Keratinocyte (primary cell): ENCODE data around the gene KRT3. TPM values are rescaled to one million over a fixed set of nuclear protein-coding genes. Genes with fewer than 3 reads are reported as not detected.

Experiments used
- DNase-seq: peaks from one replicate; pipeline ENCODE4 v3.0.0-alpha.2; 2011; ENCODE audit warnings: low read depth, missing footprints, low spot score
- FAIRE-seq: peaks from 2 replicates; lab custom pipeline; 2011; peaks lifted over from hg19 to GRCh38; lab: Jason Lieb, UNC
- H2AFZ ChIP-seq: 2 replicates; pipeline ENCODE4 v1.6.0; 2012; ENCODE audit warnings: low read length, control low read depth, inconsistent platforms; ENCODE audit not compliant: control insufficient read depth
- H3K27ac ChIP-seq: 2 replicates; pipeline ENCODE4 v1.5.1; 2011; ENCODE audit warnings: low read length; ENCODE audit not compliant: control insufficient read depth, insufficient read depth
- H3K27me3 ChIP-seq: 3 replicates; pipeline ENCODE4 v1.6.0; 2011; ENCODE audit warnings: low read length; ENCODE audit not compliant: control insufficient read depth, insufficient read depth; ENCODE audit errors: extremely low read depth
- H3K36me3 ChIP-seq, 2 experiments: 2 replicates in 1 of 2; 3 replicates in 1 of 2; pipeline ENCODE4 v1.5.1; 2011; ENCODE audit warnings: low read length in 2 of 2, mild to moderate bottlenecking in 1 of 2; ENCODE audit not compliant: control insufficient read depth in 2 of 2, insufficient read depth in 2 of 2; ENCODE audit errors: extremely low read depth in 1 of 2
- H3K4me1 ChIP-seq: 3 replicates; pipeline ENCODE4 v1.5.1; 2011; ENCODE audit warnings: low read length; ENCODE audit not compliant: control insufficient read depth, insufficient read depth; ENCODE audit errors: extremely low read depth
- H3K4me2 ChIP-seq: 3 replicates; pipeline ENCODE4 v1.6.0; 2011; ENCODE audit warnings: low read depth, low read length; ENCODE audit not compliant: control insufficient read depth, insufficient read depth; ENCODE audit errors: extremely low read depth
- H3K4me3 ChIP-seq, 3 experiments: fragments of 200-600 bp in 1 of 3; sonication (generic) in 1 of 3; 2 replicates in 2 of 3; 3 replicates in 1 of 3; pipeline ENCODE4 v1.5.1; 2011 to 2016; ENCODE audit warnings: low read length in 3 of 3, mild to moderate bottlenecking in 3 of 3, control low read depth in 2 of 3, inconsistent platforms in 1 of 3, low read depth in 1 of 3, mixed read lengths in 1 of 3, mixed run types in 1 of 3, moderate library complexity in 1 of 3; ENCODE audit not compliant: control insufficient read depth in 2 of 3, insufficient read depth in 2 of 3; ENCODE audit errors: extremely low read depth in 1 of 3
- H3K79me2 ChIP-seq: 2 replicates; pipeline ENCODE4 v1.6.0; 2012; ENCODE audit warnings: low read length; ENCODE audit not compliant: control insufficient read depth, insufficient read depth
- H3K9ac ChIP-seq: 3 replicates; pipeline ENCODE4 v1.6.0; 2011; ENCODE audit warnings: low read length; ENCODE audit not compliant: control insufficient read depth, insufficient read depth; ENCODE audit errors: extremely low read depth
- H3K9me1 ChIP-seq: 3 replicates; pipeline ENCODE4 v1.6.0; 2011; ENCODE audit warnings: low read length; ENCODE audit not compliant: control insufficient read depth, insufficient read depth; ENCODE audit errors: extremely low read depth
- H3K9me3 ChIP-seq: 2 replicates; pipeline ENCODE4 v1.5.1; 2012; ENCODE audit warnings: low read depth, low read length; ENCODE audit not compliant: control insufficient read depth
- H4K20me1 ChIP-seq: 3 replicates; pipeline ENCODE4 v1.6.0; 2011; ENCODE audit warnings: low read length; ENCODE audit not compliant: control insufficient read depth, insufficient read depth; ENCODE audit errors: extremely low read depth
- CTCF ChIP-seq, 3 experiments: IDR thresholded peaks in 1 of 3; conservative IDR thresholded peaks in 1 of 3; optimal IDR thresholded peaks in 1 of 3; 2 replicates in 2 of 3; 3 replicates in 1 of 3; pipeline versions ENCODE3 to v1.5.1; 2011; ENCODE audit warnings: low read length in 3 of 3, mild to moderate bottlenecking in 3 of 3, moderate library complexity in 2 of 3, control low read depth in 1 of 3, inconsistent platforms in 1 of 3; ENCODE audit not compliant: insufficient read depth in 2 of 3; ENCODE audit errors: extremely low read depth in 1 of 3
- EZH2 ChIP-seq: IDR thresholded peaks from one replicate; pipeline ENCODE4 v1.6.1; 2012; ENCODE audit warnings: inconsistent platforms, mild to moderate bottlenecking, low read length, moderate library complexity
- dilution Hi-C: fragments of 300-500 bp; cut with MboI; formaldehyde crosslinking; loops from one replicate; pipeline ENCODE4 v1.7.0; 2020; ENCODE audit warnings: low sequenced_read_pairs; ENCODE audit not compliant: extremely low pct_ligation_motif_present
- polyA plus RNA-seq, 5 experiments: library from polyadenylated mRNA; depleted of rRNA in 3 of 5; stranded (reverse) in 3 of 5; stranded (forward) in 1 of 5; unstranded in 1 of 5; fragments of >200 nt; gene quantifications; 1 replicate in 1 of 5; 2 replicates in 3 of 5; 3 replicates in 1 of 5; pipeline versions ENCODE4 v1.2.1 to v1.2.3, GENCODE V29; 2011 to 2012; ENCODE audit warnings: missing spikeins in 2 of 5, low read depth in 1 of 5, low replicate concordance in 1 of 5

The KRT3 gene
- polyA plus RNA-seq, 1 donor (not counting 4 experiments of a cell fraction or from before 2014, with no cell fraction given) = 0.29 TPM

- dilution Hi-C loops = no loop called here
These were observed 39.5 kb upstream of the KRT3 start for GRCh38 chr12:52835271-52836041.

GRCh38 chr12:52834727-52835001, 38.7 kb upstream of the KRT3 start:
- dilution Hi-C loops = no loop called here
- no peak for TF ChIP-seq CTCF (optimal IDR thresholded peaks at IDR 0.05 in 1 of 3, IDR thresholded peaks at IDR 0.05 in 1 of 3, conservative IDR thresholded peaks at IDR 0.05 in 1 of 3; ENCODE audit: extremely low read depth in 1 of 3, insufficient read depth in 2 of 3, low read length in 3 of 3)
- no peak for TF ChIP-seq EZH2
- H3K27ac ChIP-seq = no peak overlapping the region

More at GRCh38 chr12:52835271-52836041, 39.5 kb upstream of the KRT3 start:
- H3K9me3 ChIP-seq = no peaks in the 10 kb centered on the region
- H4K20me1 ChIP-seq = no peaks in the 10 kb centered on the region
- no peak overlapping the region for H2AFZ ChIP-seq
- H3K4me1 ChIP-seq = peaks cover 17% of the 10 kb centered on the region
- no peak overlapping the region for H3K27ac ChIP-seq
- DNase-seq (no peak), FAIRE-seq (no peak)
- no peak overlapping the region for H3K4me3 ChIP-seq
- H3K4me2 ChIP-seq = no peak overlapping the region
- H3K9ac ChIP-seq = no peak overlapping the region
- no peaks in the 10 kb centered on the region for H3K9me1 ChIP-seq
- no peak for TF ChIP-seq EZH2
- H3K36me3 ChIP-seq = no peaks in the 10 kb centered on the region
- no peaks in the 10 kb centered on the region for H3K79me2 ChIP-seq
- peaks cover 10% of the 10 kb centered on the region for H3K27me3 ChIP-seq

More at GRCh38 chr12:52834727-52835001, 38.7 kb upstream of the KRT3 start:
- no peaks in the 10 kb centered on the region for H3K36me3 ChIP-seq
- no peaks in the 10 kb centered on the region for H3K9me3 ChIP-seq
- peaks cover 8% of the 10 kb centered on the region for H3K27me3 ChIP-seq
- H2AFZ ChIP-seq = no peak overlapping the region
- peaks cover 17% of the 10 kb centered on the region for H3K4me1 ChIP-seq
- FAIRE-seq (no peak), DNase-seq (no peak)
- H3K79me2 ChIP-seq = no peaks in the 10 kb centered on the region
- no peak overlapping the region for H3K4me2 ChIP-seq
- H4K20me1 ChIP-seq = no peaks in the 10 kb centered on the region
- no peaks in the 10 kb centered on the region for H3K9me1 ChIP-seq
- H3K9ac ChIP-seq = no peak overlapping the region
- H3K4me3 ChIP-seq = no peak overlapping the region
